Measurements from ENCODE around the gene KIF14.

The KIF14 gene

GRCh38 chr1:200620273-200621131 is at the start of gene KIF14:
Gene KIF14, minus strand, starts transcription at chr1:200620751. Its CDS starts 2,028 bp downstream, at chr1:200618723.
- peak; percentile 92 to 94 for DNase-seq

DNA sequence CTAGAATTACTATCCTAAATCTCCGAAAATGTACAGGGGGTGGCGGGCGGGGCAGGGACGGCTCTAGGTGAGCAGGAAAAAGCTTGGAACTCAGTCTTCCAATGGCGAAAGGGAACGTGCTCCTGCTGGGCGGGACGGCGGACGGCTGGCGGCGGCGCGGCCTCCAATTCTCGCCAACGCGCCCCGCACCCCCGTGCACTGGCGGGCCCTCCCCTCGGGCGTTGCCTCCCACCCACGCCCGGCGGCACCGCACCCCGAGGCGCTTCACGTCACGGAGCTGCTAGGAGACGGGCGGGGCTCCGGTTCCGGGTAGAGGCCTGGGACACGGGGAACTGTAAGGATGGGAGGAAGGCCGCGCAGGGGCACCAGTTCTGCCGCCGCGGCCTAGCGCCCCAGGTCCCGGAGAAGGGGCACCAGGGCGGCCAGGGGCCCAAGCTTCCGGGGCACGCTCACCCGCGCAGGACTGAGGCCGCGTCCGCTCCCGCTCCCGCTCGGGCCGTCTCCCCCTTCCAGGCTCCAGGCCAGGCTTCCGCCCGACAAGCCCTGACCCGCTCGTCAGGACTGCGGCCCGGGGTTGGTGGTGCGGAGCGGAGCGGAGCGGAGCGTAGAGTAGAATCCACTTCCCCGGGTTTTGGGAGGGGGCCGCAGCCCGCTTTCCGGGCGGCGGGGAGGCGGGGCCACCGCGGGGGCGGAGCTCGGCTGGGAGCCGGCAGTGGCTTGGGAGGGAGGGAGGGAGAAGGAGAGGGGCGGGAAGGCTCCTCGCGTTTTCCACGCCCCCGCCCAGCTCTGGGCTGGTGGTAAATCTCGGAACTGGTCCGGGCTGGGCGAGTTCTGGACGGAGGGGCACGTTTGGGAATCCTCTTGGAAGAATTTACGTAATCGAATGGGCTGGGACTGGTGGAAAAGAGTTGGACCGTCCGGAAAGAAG is 49.0 kb upstream of the KIF14 start, which contains the start of gene DDX59:
Gene DDX59 (minus strand): TSS at position 594 of the 928 bp plus-strand sequence. CDS start 3,167 bp downstream, outside the sequence.
- peak; percentile 84 to 89 for DNase-seq

- DNase-seq: no peak
Measured at GRCh38 chr1:200668514-200669313, 48.2 kb upstream of the KIF14 start.

DNA sequence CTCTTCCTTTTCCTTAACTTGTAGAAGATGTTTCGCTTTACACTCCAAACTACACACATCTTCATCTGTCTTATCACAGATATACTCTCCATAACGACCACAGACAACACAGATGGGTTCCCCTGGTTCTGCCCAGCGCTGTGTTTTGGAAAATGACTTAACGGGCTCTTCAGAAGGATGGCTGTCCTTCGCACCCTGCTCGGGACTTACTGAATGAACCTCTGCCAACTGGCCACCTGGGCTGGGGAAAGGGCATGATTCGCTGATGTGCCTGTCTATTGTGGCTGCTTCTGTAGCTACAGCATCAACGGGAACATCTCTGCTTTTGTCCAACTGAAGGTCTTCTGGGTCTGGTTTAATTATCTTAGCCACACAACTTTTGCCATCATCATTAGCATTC is 45.8 kb upstream of the KIF14 start:
- DNase-seq: no peak

GRCh38 chr1:200665861-200666260 is 45.3 kb upstream of the KIF14 start:
- no peak for DNase-seq

GRCh38 chr1:200660719-200661118 is 40.2 kb upstream of the KIF14 start:
- no peak for DNase-seq

DNA sequence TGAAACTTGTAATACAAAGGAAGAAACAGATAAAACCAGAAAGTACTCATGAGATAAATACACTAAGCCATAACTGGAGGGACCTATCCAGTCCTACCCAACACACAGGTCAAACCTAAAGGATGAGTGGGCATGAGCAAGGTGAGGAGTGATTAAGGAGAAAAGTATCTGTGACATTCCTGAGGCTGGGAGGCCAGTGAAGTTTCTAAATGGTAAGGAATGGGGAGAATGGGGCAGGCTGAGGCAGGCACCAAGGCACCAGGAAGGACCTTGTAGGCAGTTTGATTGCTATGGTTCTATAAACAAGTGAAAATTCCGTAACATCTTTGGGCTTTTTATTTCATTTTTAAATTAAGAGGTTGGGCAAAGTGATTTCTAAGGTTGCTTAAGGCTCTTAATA is 38.7 kb upstream of the KIF14 start:
- DNase-seq: no peak

- no peak for DNase-seq
Measured at GRCh38 chr1:200658037-200658818, 37.7 kb upstream of the KIF14 start.

GRCh38 chr1:200654660-200655059 is 34.1 kb upstream of the KIF14 start:
- DNase-seq: no peak

GRCh38 chr1:200653022-200653462 is 32.5 kb upstream of the KIF14 start:
- no peak for DNase-seq

DNA sequence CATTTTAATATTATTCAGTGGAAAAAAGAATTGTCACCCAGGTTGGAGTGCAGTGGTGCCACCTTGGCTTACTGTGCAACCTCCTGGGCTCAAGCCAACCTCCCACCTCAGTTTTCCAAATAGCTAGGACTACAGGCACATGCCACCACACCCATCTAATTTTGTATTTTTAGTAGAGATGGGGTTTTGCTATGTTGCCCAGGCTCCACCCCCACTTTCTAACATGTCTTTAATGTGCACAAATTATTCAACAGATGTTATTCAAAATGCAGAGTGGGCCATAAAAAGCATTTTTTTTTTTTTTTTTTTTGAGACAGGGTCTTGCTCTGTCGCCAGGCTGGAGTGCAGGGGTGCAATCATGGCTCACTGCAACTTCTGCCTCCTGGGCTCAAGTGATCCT is 31.8 kb upstream of the KIF14 start:
- no peak for DNase-seq

DNA sequence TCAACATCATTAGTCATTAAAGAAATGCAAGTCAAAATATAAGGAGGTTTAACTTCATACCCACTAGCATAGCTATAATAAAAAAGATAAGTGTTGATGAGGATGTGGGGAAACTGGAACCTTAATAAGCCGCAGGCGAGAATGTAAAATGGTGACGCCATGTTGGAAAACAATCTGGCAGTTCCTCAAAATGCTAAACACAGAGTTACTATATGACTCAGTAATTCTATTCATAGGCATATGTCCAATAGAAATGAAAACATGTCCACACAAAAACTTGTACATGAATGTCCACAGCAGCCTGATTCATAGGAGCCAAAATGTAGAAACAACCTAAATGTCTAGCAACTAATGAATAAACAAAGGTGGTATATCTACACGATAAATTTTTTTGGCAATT is 26.0 kb upstream of the KIF14 start:
- DNase-seq: no peak

DNA sequence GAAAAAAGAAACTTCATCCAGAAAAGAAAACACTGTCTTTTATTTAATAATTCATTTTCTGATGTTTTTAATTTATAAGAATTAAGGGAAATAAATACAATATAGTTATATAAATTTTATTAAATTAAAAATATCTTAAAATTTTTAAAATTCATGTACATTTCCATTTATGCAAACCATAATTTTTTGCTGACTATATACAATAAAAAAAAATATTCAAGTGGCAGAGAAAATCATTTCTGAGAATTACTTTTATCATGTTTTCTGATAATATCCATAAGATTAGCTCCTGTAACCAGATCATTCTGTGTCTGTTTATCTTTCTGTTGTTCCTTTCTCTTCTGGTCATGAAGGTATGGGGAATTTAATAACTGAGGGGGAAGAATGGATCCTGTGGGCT is 23.5 kb upstream of the KIF14 start:
- no peak for DNase-seq

DNA sequence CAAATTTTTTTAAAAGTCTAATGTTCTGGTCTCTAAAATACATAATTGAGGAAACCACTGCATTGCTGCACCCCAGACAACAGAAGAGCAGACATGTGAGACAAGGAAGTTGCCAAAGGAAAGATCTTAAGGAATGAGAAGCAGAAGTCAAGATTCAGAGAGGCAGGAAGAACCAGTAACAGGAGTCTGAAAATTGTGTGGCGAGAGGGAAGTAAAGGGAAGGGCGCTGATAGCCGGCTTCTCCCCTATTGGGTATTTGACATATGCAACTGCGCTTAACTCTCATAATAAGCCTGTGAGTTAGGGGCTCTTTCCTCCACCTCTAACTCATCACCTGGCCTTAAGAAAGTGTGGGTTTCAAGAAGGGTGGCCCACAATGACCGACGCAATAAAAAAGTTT is 21.9 kb upstream of the KIF14 start:
- DNase-seq: peak; percentile 89

- DNase-seq: no peak
Measured at GRCh38 chr1:200640963-200641401, 20.4 kb upstream of the KIF14 start.

DNA sequence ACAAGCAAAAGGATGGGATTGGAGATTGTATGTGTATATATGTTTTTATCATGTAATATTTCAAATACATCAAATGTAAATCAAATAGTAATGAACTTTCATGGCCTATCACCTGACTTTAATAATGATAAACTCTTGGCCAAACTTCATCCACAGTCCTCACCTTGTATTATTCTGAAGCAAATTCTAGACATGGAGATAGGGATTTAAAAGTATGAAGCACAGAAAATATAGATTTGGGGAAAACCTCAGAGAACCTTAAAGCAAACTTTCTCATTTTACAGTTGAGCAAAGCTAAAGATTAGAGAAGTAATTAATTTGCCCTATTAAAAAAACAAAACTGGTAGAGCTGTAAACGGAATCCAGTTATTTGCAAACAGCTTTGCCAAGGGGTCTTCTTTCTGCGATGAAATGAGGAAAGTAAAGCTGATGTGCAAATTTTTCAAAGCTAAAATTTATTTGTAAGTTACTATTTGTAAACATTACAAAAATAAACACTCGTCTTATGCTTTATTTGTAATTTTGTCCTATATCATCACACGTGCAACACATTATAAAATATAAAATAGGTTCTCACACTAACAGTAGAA is 19.9 kb upstream of the KIF14 start:
- DNase-seq: no peak

- DNase-seq: no peak
Measured at GRCh38 chr1:200638073-200638472, 17.5 kb upstream of the KIF14 start.

GRCh38 chr1:200636681-200637080 is 16.1 kb upstream of the KIF14 start:
- no peak for DNase-seq

GRCh38 chr1:200634261-200635122 is 13.9 kb upstream of the KIF14 start:
- no peak for DNase-seq

DNA sequence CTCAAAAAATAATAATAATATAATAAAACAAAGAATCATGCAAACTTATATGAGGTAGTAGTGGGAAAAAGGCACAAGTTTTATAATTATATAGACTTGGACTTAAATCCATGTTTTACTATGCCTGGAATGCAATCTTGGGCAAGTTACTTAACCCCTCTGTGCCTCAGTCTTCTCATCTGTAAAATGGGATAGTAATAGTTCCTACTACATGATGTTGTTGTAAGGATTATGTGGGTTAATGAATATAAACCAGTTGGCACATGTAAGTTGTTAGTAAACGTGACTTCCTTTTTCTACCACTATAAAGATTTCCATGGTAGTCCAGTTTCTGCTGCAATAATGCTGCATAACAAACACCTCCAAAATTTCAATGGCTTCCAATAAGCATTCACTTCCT is 10.8 kb upstream of the KIF14 start:
- no peak for DNase-seq
